ENCODE measurements around the gene LUZP1. TPM values are rescaled to one million over a fixed set of nuclear protein-coding genes. Genes with fewer than 3 reads are reported as not detected.

The LUZP1 gene
- total RNA-seq, 1 donor from 2014 or later, result 27.1 TPM

DNA sequence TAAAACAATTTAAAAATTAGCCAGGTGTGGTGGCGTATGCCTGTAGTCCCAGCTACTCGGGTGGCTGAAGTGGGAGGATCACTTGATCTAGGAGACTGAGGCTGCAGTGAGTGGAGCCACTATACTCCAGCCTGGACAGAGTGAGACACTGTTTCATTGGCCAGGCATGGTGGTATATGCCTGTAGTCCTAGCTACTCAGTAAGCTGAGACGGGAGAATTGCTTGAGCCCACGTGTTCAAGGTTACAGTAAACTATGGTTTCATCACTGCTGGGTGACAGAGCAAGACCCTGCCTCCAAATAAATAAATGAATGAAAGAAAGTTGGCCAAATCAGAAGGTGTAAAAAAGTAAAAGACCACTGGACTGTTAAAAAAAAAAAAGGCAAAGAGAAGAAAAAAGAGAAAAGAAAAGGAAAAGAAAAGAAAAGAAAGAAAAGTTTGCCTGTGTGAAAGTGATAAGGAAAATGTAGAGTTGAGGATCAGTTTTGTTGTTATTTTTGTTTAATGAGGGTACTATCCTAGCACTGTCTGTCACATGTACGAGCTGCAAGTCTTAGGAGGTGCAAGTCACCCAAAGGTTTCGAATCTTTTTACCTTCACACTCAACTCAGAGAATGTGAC is 52.3 kb downstream of the LUZP1 start:
- Histone ChIP-seq H3K27me3 (ENCODE audit: control insufficient read depth, insufficient read depth, low read length) (no peaks in the 10 kb centered on the region), H3K4me3 (ENCODE audit: low read depth, low read length) (no peak overlapping the region), H3K36me3 (ENCODE audit: control insufficient read depth, insufficient read depth, low read length) (no peaks in the 10 kb centered on the region)
- TF ChIP-seq CTCF (IDR thresholded peaks at IDR 0.05; ENCODE audit: insufficient read depth, low read length, poor library complexity, severe bottlenecking), result no peak
- DNase-seq (ENCODE audit: low read depth), result no peak

DNA sequence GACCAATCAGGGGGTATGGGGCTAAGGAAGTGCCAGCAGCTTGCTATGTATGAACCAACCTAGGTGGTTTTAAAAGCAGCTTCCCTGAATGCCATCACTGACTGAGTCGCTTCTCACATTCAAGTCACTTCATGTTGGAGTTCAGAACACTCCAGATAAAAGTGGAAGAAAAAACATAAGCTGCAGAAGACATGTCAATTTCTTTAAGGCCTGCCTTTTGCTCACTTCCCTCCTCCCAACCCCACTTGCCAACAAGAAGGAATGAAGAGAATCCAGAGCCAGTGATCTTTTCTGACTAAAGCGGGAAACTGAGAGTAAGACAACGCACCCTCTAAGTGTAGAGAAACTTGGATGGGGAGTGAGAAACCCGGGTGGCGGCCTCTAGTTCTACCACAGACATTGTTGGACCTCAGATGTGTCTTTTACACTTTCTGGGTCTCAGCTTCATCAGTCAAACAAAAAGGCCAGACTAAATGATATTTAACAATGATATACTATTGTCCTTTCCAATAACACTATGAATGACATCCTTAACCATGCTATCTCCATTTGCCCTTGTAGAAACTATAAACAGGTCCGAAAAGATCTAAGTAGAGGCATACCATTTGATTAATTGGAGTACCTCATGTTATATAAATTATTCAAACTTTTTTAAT is 54.1 kb downstream of the LUZP1 start:
- no peak for DNase-seq (ENCODE audit: low read depth)
- H3K36me3 ChIP-seq (ENCODE audit: control insufficient read depth, insufficient read depth, low read length), result no peaks in the 10 kb centered on the region
- H3K27me3 ChIP-seq (ENCODE audit: control insufficient read depth, insufficient read depth, low read length), result no peaks in the 10 kb centered on the region
- no peak for TF ChIP-seq CTCF (IDR thresholded peaks at IDR 0.05; ENCODE audit: insufficient read depth, low read length, poor library complexity, severe bottlenecking)
- no peak overlapping the region for H3K4me3 ChIP-seq (ENCODE audit: low read depth, low read length)

GRCh38 chr1:23111600-23112535 is 56.8 kb downstream of the LUZP1 start:
- no peak overlapping the region for H3K4me3 ChIP-seq (ENCODE audit: low read depth, low read length)
- no peaks in the 10 kb centered on the region for H3K36me3 ChIP-seq (ENCODE audit: control insufficient read depth, insufficient read depth, low read length)
- no peaks in the 10 kb centered on the region for H3K27me3 ChIP-seq (ENCODE audit: control insufficient read depth, insufficient read depth, low read length)
- TF ChIP-seq CTCF (IDR thresholded peaks at IDR 0.05; ENCODE audit: insufficient read depth, low read length, poor library complexity, severe bottlenecking), result no peak
- DNase-seq (ENCODE audit: low read depth), result no peak

DNA sequence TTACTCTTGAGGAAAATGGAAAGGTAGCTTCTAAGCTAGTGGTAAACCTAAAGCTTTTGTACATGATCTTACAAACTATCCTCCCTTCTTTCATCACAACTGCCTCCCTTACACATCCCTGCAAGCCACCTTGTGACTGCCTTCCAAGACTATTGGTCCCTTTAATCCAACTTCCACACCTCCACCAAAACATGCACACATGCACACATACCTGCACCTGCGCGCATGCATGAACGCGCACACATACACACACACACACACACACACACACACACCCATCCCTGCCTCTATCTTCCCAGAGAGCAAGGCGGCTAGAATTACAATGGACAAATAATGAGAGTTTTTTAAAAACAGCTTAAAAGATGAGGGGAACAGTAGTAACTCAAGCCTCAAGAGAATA is 58.3 kb downstream of the LUZP1 start:
- Histone ChIP-seq H3K27me3 (ENCODE audit: control insufficient read depth, insufficient read depth, low read length) (no peaks in the 10 kb centered on the region), H3K4me3 (ENCODE audit: low read depth, low read length) (no peak overlapping the region), H3K36me3 (ENCODE audit: control insufficient read depth, insufficient read depth, low read length) (no peaks in the 10 kb centered on the region)
- TF ChIP-seq CTCF (IDR thresholded peaks at IDR 0.05; ENCODE audit: insufficient read depth, low read length, poor library complexity, severe bottlenecking), result no peak
- no peak for DNase-seq (ENCODE audit: low read depth)

- Histone ChIP-seq H3K4me3 (ENCODE audit: low read depth, low read length) (no peak overlapping the region), H3K36me3 (ENCODE audit: control insufficient read depth, insufficient read depth, low read length) (no peaks in the 10 kb centered on the region), H3K27me3 (ENCODE audit: control insufficient read depth, insufficient read depth, low read length) (no peaks in the 10 kb centered on the region)
- TF ChIP-seq CTCF (IDR thresholded peaks at IDR 0.05; ENCODE audit: insufficient read depth, low read length, poor library complexity, severe bottlenecking), result no peak
- DNase-seq (ENCODE audit: low read depth), result no peak
These were observed 59.6 kb downstream of the LUZP1 start for GRCh38 chr1:23108918-23109533.

All from kidney epithelial cell (primary cell).